ENCODE results near the gene TMTC2.
"Not testable (repeated sequence)": the region's sequence is repeated elsewhere in the genome, so short reads cannot be mapped to it uniquely, and the experiment has no call there.

The TMTC2 gene

GRCh38 chr12:82787016-82787415, 100.3 kb downstream of the TMTC2 start:
- DNase-seq (ENCODE audit: low read depth in 1 of 2, low spot score in 1 of 2), result no peak

GRCh38 chr12:82788594-82788993, 101.9 kb downstream of the TMTC2 start:
- DNase-seq (ENCODE audit: low read depth in 1 of 2, low spot score in 1 of 2), result no peak

GRCh38 chr12:82789674-82790073, 103.0 kb downstream of the TMTC2 start:
- no peak for DNase-seq (ENCODE audit: low read depth in 1 of 2, low spot score in 1 of 2)

GRCh38 chr12:82793751-82794281, 107.1 kb downstream of the TMTC2 start:
- DNase-seq (ENCODE audit: low read depth in 1 of 2, low spot score in 1 of 2), result no peak

- DNase-seq (ENCODE audit: low read depth in 1 of 2, low spot score in 1 of 2), result no peak
These were observed 110.8 kb downstream of the TMTC2 start for GRCh38 chr12:82797480-82797879.

- no peak for DNase-seq (ENCODE audit: low read depth in 1 of 2, low spot score in 1 of 2)
These were observed 113.5 kb downstream of the TMTC2 start for GRCh38 chr12:82800185-82800584.

GRCh38 chr12:82801951-82802610, 115.4 kb downstream of the TMTC2 start:
- DNase-seq (ENCODE audit: low read depth in 1 of 2, low spot score in 1 of 2), result no peak

- DNase-seq (ENCODE audit: low read depth in 1 of 2, low spot score in 1 of 2), result no peak
These were observed 116.5 kb downstream of the TMTC2 start for GRCh38 chr12:82803201-82803600.

GRCh38 chr12:82804601-82805000, 117.9 kb downstream of the TMTC2 start:
- DNase-seq (ENCODE audit: low read depth in 1 of 2, low spot score in 1 of 2), result no peak

- DNase-seq (ENCODE audit: low read depth in 1 of 2, low spot score in 1 of 2), result not testable (repeated sequence)
These were observed 118.3 kb downstream of the TMTC2 start for GRCh38 chr12:82805004-82805403.

GRCh38 chr12:82805812-82806497, 119.2 kb downstream of the TMTC2 start:
- DNase-seq (ENCODE audit: low read depth in 1 of 2, low spot score in 1 of 2), result no peak

- DNase-seq (ENCODE audit: low read depth in 1 of 2, low spot score in 1 of 2), result no peak
These were observed 120.5 kb downstream of the TMTC2 start for GRCh38 chr12:82807132-82807737.

GRCh38 chr12:82810568-82810967, 123.9 kb downstream of the TMTC2 start:
- DNase-seq (ENCODE audit: low read depth in 1 of 2, low spot score in 1 of 2), result no peak

GRCh38 chr12:82817368-82817767, 130.7 kb downstream of the TMTC2 start:
- no peak for DNase-seq (ENCODE audit: low read depth in 1 of 2, low spot score in 1 of 2)

- no peak for DNase-seq (ENCODE audit: low read depth in 1 of 2, low spot score in 1 of 2)
These were observed 131.7 kb downstream of the TMTC2 start for GRCh38 chr12:82818271-82819035.

- no peak for DNase-seq (ENCODE audit: low read depth in 1 of 2, low spot score in 1 of 2)
These were observed 139.8 kb downstream of the TMTC2 start for GRCh38 chr12:82826505-82826904.

- no peak for DNase-seq (ENCODE audit: low read depth in 1 of 2, low spot score in 1 of 2)
These were observed 145.4 kb downstream of the TMTC2 start for GRCh38 chr12:82832096-82832495.

- no peak for DNase-seq (ENCODE audit: low read depth in 1 of 2, low spot score in 1 of 2)
These were observed 146.3 kb downstream of the TMTC2 start for GRCh38 chr12:82832981-82833380.

- no peak for DNase-seq (ENCODE audit: low read depth in 1 of 2, low spot score in 1 of 2)
These were observed 146.8 kb downstream of the TMTC2 start for GRCh38 chr12:82833481-82833880.

GRCh38 chr12:82835217-82835616, 148.5 kb downstream of the TMTC2 start:
- no peak for DNase-seq (ENCODE audit: low read depth in 1 of 2, low spot score in 1 of 2)

- DNase-seq (ENCODE audit: low read depth in 1 of 2, low spot score in 1 of 2), result no peak
These were observed 151.4 kb downstream of the TMTC2 start for GRCh38 chr12:82838131-82838551.
